ENCODE measurements around the gene WNT8B. TPM values are rescaled to one million over a fixed set of nuclear protein-coding genes. Genes with fewer than 3 reads are reported as not detected.

Gene WNT8B
- total and polyA plus RNA-seq, 10 of the 15 experiments (the other 5 are each of a cell fraction or from before 2014, with no cell fraction given): not detected

DNA sequence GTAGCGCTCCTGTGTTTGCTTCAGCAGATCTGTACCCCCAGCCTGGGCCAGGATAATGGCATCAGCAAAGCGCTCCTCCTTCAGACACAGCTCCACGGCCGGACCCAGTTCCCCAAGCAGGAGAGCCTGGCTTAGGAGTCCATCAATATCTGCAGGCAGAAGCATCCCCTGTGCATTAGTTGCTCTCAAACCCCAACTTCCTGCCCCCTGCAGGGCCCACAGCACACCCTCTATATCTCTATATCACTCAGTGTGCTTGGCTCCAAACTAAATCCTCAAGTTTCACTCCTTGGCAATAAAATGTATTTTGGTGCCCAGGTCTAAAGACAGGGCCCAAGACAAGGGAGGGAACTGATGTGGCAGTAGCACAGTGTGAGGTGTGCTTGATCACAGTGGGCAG lies 35.2 kb downstream of the WNT8B start (continued):
- TF ChIP-seq, protein P1, sequence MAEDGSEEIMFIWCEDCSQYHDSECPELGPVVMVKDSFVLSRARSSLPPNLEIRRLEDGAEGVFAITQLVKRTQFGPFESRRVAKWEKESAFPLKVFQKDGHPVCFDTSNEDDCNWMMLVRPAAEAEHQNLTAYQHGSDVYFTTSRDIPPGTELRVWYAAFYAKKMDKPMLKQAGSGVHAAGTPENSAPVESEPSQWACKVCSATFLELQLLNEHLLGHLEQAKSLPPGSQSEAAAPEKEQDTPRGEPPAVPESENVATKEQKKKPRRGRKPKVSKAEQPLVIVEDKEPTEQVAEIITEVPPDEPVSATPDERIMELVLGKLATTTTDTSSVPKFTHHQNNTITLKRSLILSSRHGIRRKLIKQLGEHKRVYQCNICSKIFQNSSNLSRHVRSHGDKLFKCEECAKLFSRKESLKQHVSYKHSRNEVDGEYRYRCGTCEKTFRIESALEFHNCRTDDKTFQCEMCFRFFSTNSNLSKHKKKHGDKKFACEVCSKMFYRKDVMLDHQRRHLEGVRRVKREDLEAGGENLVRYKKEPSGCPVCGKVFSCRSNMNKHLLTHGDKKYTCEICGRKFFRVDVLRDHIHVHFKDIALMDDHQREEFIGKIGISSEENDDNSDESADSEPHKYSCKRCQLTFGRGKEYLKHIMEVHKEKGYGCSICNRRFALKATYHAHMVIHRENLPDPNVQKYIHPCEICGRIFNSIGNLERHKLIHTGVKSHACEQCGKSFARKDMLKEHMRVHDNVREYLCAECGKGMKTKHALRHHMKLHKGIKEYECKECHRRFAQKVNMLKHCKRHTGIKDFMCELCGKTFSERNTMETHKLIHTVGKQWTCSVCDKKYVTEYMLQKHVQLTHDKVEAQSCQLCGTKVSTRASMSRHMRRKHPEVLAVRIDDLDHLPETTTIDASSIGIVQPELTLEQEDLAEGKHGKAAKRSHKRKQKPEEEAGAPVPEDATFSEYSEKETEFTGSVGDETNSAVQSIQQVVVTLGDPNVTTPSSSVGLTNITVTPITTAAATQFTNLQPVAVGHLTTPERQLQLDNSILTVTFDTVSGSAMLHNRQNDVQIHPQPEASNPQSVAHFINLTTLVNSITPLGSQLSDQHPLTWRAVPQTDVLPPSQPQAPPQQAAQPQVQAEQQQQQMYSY (CRISPR knock-in tag; IDR thresholded peaks at IDR 0.05): no peak
- TF ChIP-seq ZNF24 (IDR thresholded peaks at IDR 0.05): no peak
- no peak for TF ChIP-seq STAT1 (conservative IDR thresholded peaks at IDR 0.05)

DNA sequence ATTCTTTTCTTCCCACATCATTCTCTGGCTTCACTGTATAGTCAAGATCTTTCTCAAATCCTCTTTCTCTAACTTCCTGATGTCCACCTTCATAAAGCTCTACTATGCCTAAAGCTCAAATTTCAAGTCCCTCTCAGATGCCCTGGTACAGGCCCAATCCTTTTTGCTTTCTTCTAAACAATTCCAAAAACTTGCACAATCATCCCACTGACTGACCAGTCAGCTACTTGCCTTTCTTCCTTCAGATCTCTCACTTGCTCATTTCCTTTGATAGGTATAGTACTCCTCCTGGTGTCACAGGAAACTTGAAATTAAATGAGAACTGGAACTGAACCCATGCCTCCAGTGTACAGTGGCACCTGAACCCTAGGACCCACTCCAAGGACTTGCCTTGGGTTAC lies 38.6 kb downstream of the WNT8B start:
- no peak for ATAC-seq
- Histone ChIP-seq H4K20me1 (ENCODE audit: control insufficient read depth, insufficient read depth) (no peaks in the 10 kb centered on the region), H3K27ac (ENCODE audit: control insufficient read depth, insufficient read depth) (no peak overlapping the region), H3K27me3 (replicated peaks in 1 of 2; ENCODE audit: control insufficient read depth in 2 of 2, insufficient read depth in 2 of 2, low read length in 1 of 2) (no peaks in the 10 kb centered on the region), H3K9me3 (replicated peaks; ENCODE audit: control insufficient read depth, insufficient read depth, low read length) (no peaks in the 10 kb centered on the region), H3K4me1 (ENCODE audit: control insufficient read depth, insufficient read depth, low read length) (no peaks in the 10 kb centered on the region), H3K79me2 (ENCODE audit: control insufficient read depth, insufficient read depth, low read length) (no peaks in the 10 kb centered on the region), H3K9ac (ENCODE audit: control insufficient read depth, insufficient read depth, low read length) (no peak overlapping the region), H3K4me3 (no peak overlapping the region), H3K36me3 (ENCODE audit: control insufficient read depth in 2 of 2, insufficient read depth in 2 of 2, low read length in 1 of 2) (peaks cover 0 to 9% of the 10 kb centered on the region in 2 experiments), H3K4me2 (ENCODE audit: control insufficient read depth, insufficient read depth) (no peak overlapping the region), H2AFZ (ENCODE audit: control insufficient read depth, low read depth, low read length) (no peak overlapping the region)
- POLR2A ChIA-PET: no interaction called here
- no peak for DNase-seq (ENCODE audit: low read depth, low spot score)
- FAIRE-seq: no peak
- BruUV-seq (replicated peaks): no TSS peak
- RAD21 ChIA-PET (ENCODE audit: unreplicated experiment): no interaction called here
- SMC1A ChIA-PET (ENCODE audit: uncharacterized antibody, unreplicated experiment): no interaction called here
- CTCF ChIA-PET: no interaction called here
- in situ Hi-C loops (cut with MboI) (no loop called here), intact Hi-C loops (cut with micrococcal nuclease; ENCODE audit: unreplicated experiment) (no loop called here)
- no peak for TF ChIP-seq MYC (IDR thresholded peaks at IDR 0.05; ENCODE audit: insufficient read depth, insufficient read length, insufficient replicate concordance, low read length, severe bottlenecking)
- TF ChIP-seq FOS (IDR thresholded peaks at IDR 0.05; ENCODE audit: borderline replicate concordance, extremely low read depth, insufficient read length): no peak
- no peak for TF ChIP-seq RB1 (IDR thresholded peaks at IDR 0.05; ENCODE audit: borderline replicate concordance)
- TF ChIP-seq, protein P2, sequence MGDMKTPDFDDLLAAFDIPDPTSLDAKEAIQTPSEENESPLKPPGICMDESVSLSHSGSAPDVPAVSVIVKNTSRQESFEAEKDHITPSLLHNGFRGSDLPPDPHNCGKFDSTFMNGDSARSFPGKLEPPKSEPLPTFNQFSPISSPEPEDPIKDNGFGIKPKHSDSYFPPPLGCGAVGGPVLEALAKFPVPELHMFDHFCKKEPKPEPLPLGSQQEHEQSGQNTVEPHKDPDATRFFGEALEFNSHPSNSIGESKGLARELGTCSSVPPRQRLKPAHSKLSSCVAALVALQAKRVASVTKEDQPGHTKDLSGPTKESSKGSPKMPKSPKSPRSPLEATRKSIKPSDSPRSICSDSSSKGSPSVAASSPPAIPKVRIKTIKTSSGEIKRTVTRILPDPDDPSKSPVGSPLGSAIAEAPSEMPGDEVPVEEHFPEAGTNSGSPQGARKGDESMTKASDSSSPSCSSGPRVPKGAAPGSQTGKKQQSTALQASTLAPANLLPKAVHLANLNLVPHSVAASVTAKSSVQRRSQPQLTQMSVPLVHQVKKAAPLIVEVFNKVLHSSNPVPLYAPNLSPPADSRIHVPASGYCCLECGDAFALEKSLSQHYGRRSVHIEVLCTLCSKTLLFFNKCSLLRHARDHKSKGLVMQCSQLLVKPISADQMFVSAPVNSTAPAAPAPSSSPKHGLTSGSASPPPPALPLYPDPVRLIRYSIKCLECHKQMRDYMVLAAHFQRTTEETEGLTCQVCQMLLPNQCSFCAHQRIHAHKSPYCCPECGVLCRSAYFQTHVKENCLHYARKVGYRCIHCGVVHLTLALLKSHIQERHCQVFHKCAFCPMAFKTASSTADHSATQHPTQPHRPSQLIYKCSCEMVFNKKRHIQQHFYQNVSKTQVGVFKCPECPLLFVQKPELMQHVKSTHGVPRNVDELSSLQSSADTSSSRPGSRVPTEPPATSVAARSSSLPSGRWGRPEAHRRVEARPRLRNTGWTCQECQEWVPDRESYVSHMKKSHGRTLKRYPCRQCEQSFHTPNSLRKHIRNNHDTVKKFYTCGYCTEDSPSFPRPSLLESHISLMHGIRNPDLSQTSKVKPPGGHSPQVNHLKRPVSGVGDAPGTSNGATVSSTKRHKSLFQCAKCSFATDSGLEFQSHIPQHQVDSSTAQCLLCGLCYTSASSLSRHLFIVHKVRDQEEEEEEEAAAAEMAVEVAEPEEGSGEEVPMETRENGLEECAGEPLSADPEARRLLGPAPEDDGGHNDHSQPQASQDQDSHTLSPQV (IDR thresholded peaks at IDR 0.05): no peak
- TF ChIP-seq CREB1 (IDR thresholded peaks at IDR 0.05; ENCODE audit: low read depth): no peak
- no peak for TF ChIP-seq NFYB (IDR thresholded peaks at IDR 0.05; ENCODE audit: insufficient read depth, low read depth, low read length)
- TF ChIP-seq, protein P3, sequence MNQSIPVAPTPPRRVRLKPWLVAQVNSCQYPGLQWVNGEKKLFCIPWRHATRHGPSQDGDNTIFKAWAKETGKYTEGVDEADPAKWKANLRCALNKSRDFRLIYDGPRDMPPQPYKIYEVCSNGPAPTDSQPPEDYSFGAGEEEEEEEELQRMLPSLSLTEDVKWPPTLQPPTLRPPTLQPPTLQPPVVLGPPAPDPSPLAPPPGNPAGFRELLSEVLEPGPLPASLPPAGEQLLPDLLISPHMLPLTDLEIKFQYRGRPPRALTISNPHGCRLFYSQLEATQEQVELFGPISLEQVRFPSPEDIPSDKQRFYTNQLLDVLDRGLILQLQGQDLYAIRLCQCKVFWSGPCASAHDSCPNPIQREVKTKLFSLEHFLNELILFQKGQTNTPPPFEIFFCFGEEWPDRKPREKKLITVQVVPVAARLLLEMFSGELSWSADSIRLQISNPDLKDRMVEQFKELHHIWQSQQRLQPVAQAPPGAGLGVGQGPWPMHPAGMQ (IDR thresholded peaks at IDR 0.05; ENCODE audit: borderline replicate concordance): no peak
- TF ChIP-seq, protein P4, sequence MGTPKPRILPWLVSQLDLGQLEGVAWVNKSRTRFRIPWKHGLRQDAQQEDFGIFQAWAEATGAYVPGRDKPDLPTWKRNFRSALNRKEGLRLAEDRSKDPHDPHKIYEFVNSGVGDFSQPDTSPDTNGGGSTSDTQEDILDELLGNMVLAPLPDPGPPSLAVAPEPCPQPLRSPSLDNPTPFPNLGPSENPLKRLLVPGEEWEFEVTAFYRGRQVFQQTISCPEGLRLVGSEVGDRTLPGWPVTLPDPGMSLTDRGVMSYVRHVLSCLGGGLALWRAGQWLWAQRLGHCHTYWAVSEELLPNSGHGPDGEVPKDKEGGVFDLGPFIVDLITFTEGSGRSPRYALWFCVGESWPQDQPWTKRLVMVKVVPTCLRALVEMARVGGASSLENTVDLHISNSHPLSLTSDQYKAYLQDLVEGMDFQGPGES (IDR thresholded peaks at IDR 0.05): no peak
- TF ChIP-seq MYB (IDR thresholded peaks at IDR 0.05; ENCODE audit: borderline replicate concordance, low read depth, low read length): no peak
- no peak for TF ChIP-seq NRF1 (conservative IDR thresholded peaks at IDR 0.05; ENCODE audit: low read depth, low read length)

Measured in GM12878 (cell line).